SK-N-SH (cell line): ENCODE results near the gene GGCT. TPM values are rescaled to one million over a fixed set of nuclear protein-coding genes. Genes with fewer than 3 reads are reported as not detected.

Experiments used
- CTCF ChIA-PET: fragments of 300-600, 350-600 bp; formaldehyde crosslinking; extraction: SDS; loops from one replicate; lab custom pipeline; 2021; lab: Yijun Ruan, JAX
- POLR2A ChIA-PET: fragments of 350-600 bp; sonication (Branson Sonifier 250); formaldehyde crosslinking; extraction: SDS; loops from one replicate; lab custom pipeline; 2020; ENCODE audit warnings: antibody characterized with exemption, inconsistent platforms; lab: Yijun Ruan, JAX
- DNase-seq: peaks from one replicate; pipeline ENCODE4 v3.0.0; 2012
- H2AFZ ChIP-seq: fragments of 200-600 bp; sonication (generic); 2 replicates; pipeline ENCODE4 v1.8.1; 2016; ENCODE audit warnings: antibody characterized with exemption, mild to moderate bottlenecking, low read depth
- H3F3A ChIP-seq: fragments of 200-600 bp; sonication (generic); replicated peaks from 2 replicates; pipeline ENCODE3; 2016; ENCODE audit warnings: antibody characterized with exemption, mild to moderate bottlenecking; ENCODE audit not compliant: insufficient read depth
- H3K27ac ChIP-seq, 2 experiments: fragments of 200-500 bp in 1 of 2; fragments of 200-600 bp in 1 of 2; sonication (Bioruptor generic) in 1 of 2; sonication (generic), shearing (Covaris generic) in 1 of 2; 2 replicates each; pipeline versions ENCODE4 v1.5.1 to v1.6.1; 2014 to 2016; ENCODE audit warnings: low read depth in 2 of 2, inconsistent platforms in 1 of 2, low read length in 1 of 2, mild to moderate bottlenecking in 1 of 2, mixed read lengths in 1 of 2
- H3K27me3 ChIP-seq: fragments of 200-600 bp; sonication (generic), shearing (Covaris generic); 2 replicates; pipeline ENCODE4 v1.6.1; 2016; ENCODE audit warnings: mixed run types; ENCODE audit not compliant: insufficient read depth
- H3K36me3 ChIP-seq, 2 experiments: fragments of 200-500 bp in 1 of 2; fragments of 200-600 bp in 1 of 2; sonication (Bioruptor generic) in 1 of 2; sonication (generic) in 1 of 2; replicated peaks in 1 of 2; 2 replicates each; pipeline versions ENCODE3 to v1.5.1; 2014 to 2016; ENCODE audit warnings: low read length in 1 of 2, mild to moderate bottlenecking in 1 of 2; ENCODE audit not compliant: insufficient read depth in 2 of 2, control insufficient read depth in 1 of 2
- H3K4me1 ChIP-seq, 2 experiments: fragments of 200-500 bp in 1 of 2; fragments of 200-600 bp in 1 of 2; sonication (Bioruptor generic) in 1 of 2; sonication (generic), shearing (Covaris generic) in 1 of 2; 2 replicates each; pipeline versions ENCODE4 v1.5.1 to v1.6.1; 2014 to 2016; ENCODE audit warnings: low read depth in 1 of 2, low read length in 1 of 2, mixed run types in 1 of 2; ENCODE audit not compliant: insufficient read depth in 2 of 2, control insufficient read depth in 1 of 2
- H3K4me2 ChIP-seq: fragments of 200-600 bp; sonication (generic), shearing (Covaris generic); 2 replicates; pipeline ENCODE4 v1.6.1; 2017; ENCODE audit warnings: mixed run types
- H3K4me3 ChIP-seq, 2 experiments: fragments of 200-500 bp in 1 of 2; fragments of 200-600 bp in 1 of 2; sonication (Bioruptor generic) in 1 of 2; sonication (generic), shearing (Covaris generic) in 1 of 2; 2 replicates each; pipeline versions ENCODE4 v1.5.1 to v1.8.1; 2014 to 2016; ENCODE audit warnings: low read depth in 2 of 2, inconsistent platforms in 1 of 2, low read length in 1 of 2, mild to moderate bottlenecking in 1 of 2, mixed read lengths in 1 of 2, moderate library complexity in 1 of 2
- H3K79me2 ChIP-seq: fragments of 200-600 bp; sonication (generic); 2 replicates; pipeline ENCODE4 v1.8.1; 2017; ENCODE audit warnings: mild to moderate bottlenecking; ENCODE audit not compliant: insufficient read depth
- H3K9ac ChIP-seq: fragments of 200-600 bp; sonication (generic); 2 replicates; pipeline ENCODE4 v1.6.1; 2017; ENCODE audit warnings: mixed run types
- H3K9me2 ChIP-seq: fragments of 200-600 bp; sonication (generic); 2 replicates; pipeline ENCODE4 v1.6.1; 2017; ENCODE audit warnings: mixed run types
- H3K9me3 ChIP-seq: fragments of 200-600 bp; sonication (generic); 2 replicates; pipeline ENCODE4 v1.6.1; 2017; ENCODE audit warnings: mixed run types, mild to moderate bottlenecking, moderate library complexity
- H4K20me1 ChIP-seq: fragments of 200-600 bp; sonication (generic); 2 replicates; pipeline ENCODE4 v1.6.1; 2017; ENCODE audit warnings: mild to moderate bottlenecking, mixed run types; ENCODE audit not compliant: insufficient read depth
- CHD2 ChIP-seq: fragments of 150-350 bp; IDR thresholded peaks from 2 replicates; pipeline ENCODE4 v1.6.1; 2018; ENCODE audit warnings: low read length; ENCODE audit not compliant: partially characterized antibody
- ELF1 ChIP-seq: IDR thresholded peaks from 2 replicates; pipeline ENCODE4 v1.4.0; 2012
- FOSL2 ChIP-seq: IDR thresholded peaks from 2 replicates; pipeline ENCODE4 v1.4.0; 2012; ENCODE audit warnings: low read depth, mild to moderate bottlenecking, moderate library complexity, borderline replicate concordance
- FOXM1 ChIP-seq: IDR thresholded peaks from 2 replicates; pipeline ENCODE4 v1.4.0; 2012; ENCODE audit warnings: low read depth, mild to moderate bottlenecking
- GABPA ChIP-seq: IDR thresholded peaks from 2 replicates; pipeline ENCODE4 v1.4.0; 2012; ENCODE audit warnings: low read depth, mild to moderate bottlenecking
- GATA2 ChIP-seq: sonication (generic); formaldehyde crosslinking; IDR thresholded peaks from 2 replicates; pipeline ENCODE4 v1.5.0; 2020; ENCODE audit warnings: mild to moderate bottlenecking, missing genetic modification reagents
- MAX ChIP-seq: IDR thresholded peaks from 2 replicates; pipeline ENCODE4 v1.4.0; 2012; ENCODE audit warnings: low read depth
- MXI1 ChIP-seq: IDR thresholded peaks from 2 replicates; pipeline ENCODE4 v1.6.1; 2012; ENCODE audit warnings: mild to moderate bottlenecking, low read depth, low read length, improper control_type of control experiment
- NRF1 ChIP-seq: IDR thresholded peaks from 2 replicates; pipeline ENCODE4 v1.6.1; 2012; ENCODE audit warnings: low read depth, mild to moderate bottlenecking, low read length
- RAD21 ChIP-seq: IDR thresholded peaks from 2 replicates; pipeline ENCODE4 v1.6.1; 2012; ENCODE audit warnings: mild to moderate bottlenecking, low read length
- RFX5 ChIP-seq: IDR thresholded peaks from 2 replicates; pipeline ENCODE4 v1.6.1; 2012; ENCODE audit warnings: mild to moderate bottlenecking, improper control_type of control experiment, low read length
- RXRA ChIP-seq: IDR thresholded peaks from 2 replicates; pipeline ENCODE4 v1.4.0; 2012; ENCODE audit warnings: low read depth, mild to moderate bottlenecking, borderline replicate concordance
- SMC3 ChIP-seq: IDR thresholded peaks from 2 replicates; pipeline ENCODE4 v1.6.1; 2012; ENCODE audit warnings: low read depth, low read length, improper control_type of control experiment
- TAF1 ChIP-seq: IDR thresholded peaks from 2 replicates; pipeline ENCODE4 v1.6.1; 2012; ENCODE audit warnings: low read depth, mild to moderate bottlenecking, low read length, moderate library complexity, borderline replicate concordance
- TCF12 ChIP-seq: IDR thresholded peaks from 2 replicates; pipeline ENCODE4 v1.4.0; 2012
- TEAD4 ChIP-seq: IDR thresholded peaks from 2 replicates; pipeline ENCODE4 v1.4.0; 2012; ENCODE audit warnings: mild to moderate bottlenecking, borderline replicate concordance; ENCODE audit not compliant: insufficient read depth
- USF1 ChIP-seq: IDR thresholded peaks from 2 replicates; pipeline ENCODE4 v1.4.0; 2012; ENCODE audit warnings: low read depth, borderline replicate concordance
- YY1 ChIP-seq: IDR thresholded peaks from 2 replicates; pipeline ENCODE4 v1.4.0; 2012; ENCODE audit warnings: low read depth, mild to moderate bottlenecking
- whole genome bisulfite sequencing: methylation state at CpG from one replicate; pipeline ENCODE4 v1.1.6; 2017; ENCODE audit warnings: low lambda C conversion rate; 5-methylcytosine and 5-hydroxymethylcytosine counted together
- polyA plus RNA-seq, 3 experiments: library from polyadenylated mRNA; depleted of rRNA; stranded (reverse); fragments of >200 nt; gene quantifications; 2 replicates each; pipeline ENCODE4 v1.2.3, GENCODE V29; 2012
- TF ChIP-seq, protein P1 (sequence below): fragments of 150-350 bp; IDR thresholded peaks from 2 replicates; pipeline ENCODE4 v1.6.1; 2017; ENCODE audit warnings: antibody characterized with exemption, low read length, low read depth, borderline replicate concordance
- TF ChIP-seq, protein P2 (sequence below): IDR thresholded peaks from 2 replicates; pipeline ENCODE4 v1.4.0; 2012; ENCODE audit warnings: low read depth, borderline replicate concordance
- TF ChIP-seq, protein P3 (sequence below): IDR thresholded peaks from 2 replicates; pipeline ENCODE4 v1.6.1; 2012; ENCODE audit warnings: mild to moderate bottlenecking, low read depth, low read length, moderate library complexity

GGCT gene
- polyA plus RNA-seq, 1 of the 3 experiments (the other 2 are of a cell fraction) = 20.8 TPM

GRCh38 chr7:30523466-30523865 is 18.8 kb upstream of the GGCT start:
- Histone ChIP-seq H3K36me3 (no peaks in the 10 kb centered on the region), H4K20me1 (no peaks in the 10 kb centered on the region)
- CTCF ChIA-PET = interaction anchor here (0.7 to 4.1 kb wide), 4 partner anchors 12 to 25 kb away, joined by 3 to 28 read pairs (median 16); no protein-coding TSS in a partner anchor
- TF ChIP-seq RFX5 (no peak), GATA2 (CRISPR knock-in tag) (no peak), USF1 (no peak), TEAD4 (no peak), RAD21 (no peak), RXRA (no peak), CHD2 (no peak), FOXM1 (no peak), MAX (no peak), YY1 (no peak), SMC3 (no peak), FOSL2 (no peak)
- TF ChIP-seq, protein P1, sequence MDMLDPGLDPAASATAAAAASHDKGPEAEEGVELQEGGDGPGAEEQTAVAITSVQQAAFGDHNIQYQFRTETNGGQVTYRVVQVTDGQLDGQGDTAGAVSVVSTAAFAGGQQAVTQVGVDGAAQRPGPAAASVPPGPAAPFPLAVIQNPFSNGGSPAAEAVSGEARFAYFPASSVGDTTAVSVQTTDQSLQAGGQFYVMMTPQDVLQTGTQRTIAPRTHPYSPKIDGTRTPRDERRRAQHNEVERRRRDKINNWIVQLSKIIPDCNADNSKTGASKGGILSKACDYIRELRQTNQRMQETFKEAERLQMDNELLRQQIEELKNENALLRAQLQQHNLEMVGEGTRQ = no peak
- TF ChIP-seq, protein P2, sequence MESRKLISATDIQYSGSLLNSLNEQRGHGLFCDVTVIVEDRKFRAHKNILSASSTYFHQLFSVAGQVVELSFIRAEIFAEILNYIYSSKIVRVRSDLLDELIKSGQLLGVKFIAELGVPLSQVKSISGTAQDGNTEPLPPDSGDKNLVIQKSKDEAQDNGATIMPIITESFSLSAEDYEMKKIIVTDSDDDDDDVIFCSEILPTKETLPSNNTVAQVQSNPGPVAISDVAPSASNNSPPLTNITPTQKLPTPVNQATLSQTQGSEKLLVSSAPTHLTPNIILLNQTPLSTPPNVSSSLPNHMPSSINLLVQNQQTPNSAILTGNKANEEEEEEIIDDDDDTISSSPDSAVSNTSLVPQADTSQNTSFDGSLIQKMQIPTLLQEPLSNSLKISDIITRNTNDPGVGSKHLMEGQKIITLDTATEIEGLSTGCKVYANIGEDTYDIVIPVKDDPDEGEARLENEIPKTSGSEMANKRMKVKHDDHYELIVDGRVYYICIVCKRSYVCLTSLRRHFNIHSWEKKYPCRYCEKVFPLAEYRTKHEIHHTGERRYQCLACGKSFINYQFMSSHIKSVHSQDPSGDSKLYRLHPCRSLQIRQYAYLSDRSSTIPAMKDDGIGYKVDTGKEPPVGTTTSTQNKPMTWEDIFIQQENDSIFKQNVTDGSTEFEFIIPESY = no peak
- TF ChIP-seq, all 33 proteins: peak for 0
- Histone ChIP-seq H3K9ac (no peak overlapping the region), H3K4me3 (no peak overlapping the region), H3K9me2 (no peaks in the 10 kb centered on the region), H2AFZ (no peak overlapping the region), H3K79me2 (no peaks in the 10 kb centered on the region), H3K4me2 (no peak overlapping the region), H3K9me3 (no peaks in the 10 kb centered on the region), H3K27ac (no peak overlapping the region), H3F3A (no peaks in the 10 kb centered on the region), H3K27me3 (no peaks in the 10 kb centered on the region), H3K4me1 (no peaks in the 10 kb centered on the region; a peak in 1 of 4 replicates)
- POLR2A ChIA-PET = no interaction called here
- no peak for DNase-seq
- 77% methylated on average over 2 of the region's 2 CpGs for WGBS

DNA sequence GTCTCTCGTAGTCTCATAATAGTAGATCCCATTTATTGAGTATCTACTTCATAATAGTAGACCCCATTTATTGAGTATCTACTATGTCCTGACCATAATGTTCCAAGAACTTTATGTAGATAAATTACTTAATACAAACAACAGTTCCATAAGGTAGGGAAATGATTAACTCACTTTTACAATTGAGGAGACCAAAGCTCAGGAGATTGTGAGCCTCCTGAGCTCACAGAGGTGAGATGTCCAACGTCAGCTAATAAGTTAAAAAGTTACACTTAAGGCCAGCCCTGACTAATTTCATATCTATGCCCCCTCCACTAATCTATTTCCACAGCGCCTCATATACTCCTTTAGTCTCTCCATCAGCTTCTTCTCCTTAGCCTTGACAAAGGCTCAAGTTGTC is 17.5 kb upstream of the GGCT start:
- Histone ChIP-seq H3K9ac (no peak overlapping the region), H3K36me3 (no peaks in the 10 kb centered on the region), H4K20me1 (no peaks in the 10 kb centered on the region), H3K9me3 (no peaks in the 10 kb centered on the region), H3K4me3 (no peak overlapping the region), H3K79me2 (no peaks in the 10 kb centered on the region), H3K4me1 (no peaks in the 10 kb centered on the region; a peak in 1 of 4 replicates), H3F3A (no peaks in the 10 kb centered on the region), H3K9me2 (no peaks in the 10 kb centered on the region), H3K27ac (no peak overlapping the region), H3K27me3 (no peaks in the 10 kb centered on the region), H2AFZ (no peak overlapping the region), H3K4me2 (no peak overlapping the region)
- WGBS = 83% methylated on average over 3 of the region's 3 CpGs
- DNase-seq = no peak
- POLR2A ChIA-PET = interaction anchor here (0.5 kb wide), 1 partner anchor 30 kb away, joined by 3 read pairs; no protein-coding TSS in a partner anchor
- CTCF ChIA-PET = interaction anchor here (0.9 to 4.1 kb wide), 6 partner anchors 11 to 246 kb away, joined by 5 to 28 read pairs (median 6); no protein-coding TSS in a partner anchor
- TF ChIP-seq ELF1 (no peak), NRF1 (no peak), TEAD4 (no peak), TAF1 (no peak), GABPA (no peak), MXI1 (no peak), TCF12 (no peak)
- TF ChIP-seq, protein P3, sequence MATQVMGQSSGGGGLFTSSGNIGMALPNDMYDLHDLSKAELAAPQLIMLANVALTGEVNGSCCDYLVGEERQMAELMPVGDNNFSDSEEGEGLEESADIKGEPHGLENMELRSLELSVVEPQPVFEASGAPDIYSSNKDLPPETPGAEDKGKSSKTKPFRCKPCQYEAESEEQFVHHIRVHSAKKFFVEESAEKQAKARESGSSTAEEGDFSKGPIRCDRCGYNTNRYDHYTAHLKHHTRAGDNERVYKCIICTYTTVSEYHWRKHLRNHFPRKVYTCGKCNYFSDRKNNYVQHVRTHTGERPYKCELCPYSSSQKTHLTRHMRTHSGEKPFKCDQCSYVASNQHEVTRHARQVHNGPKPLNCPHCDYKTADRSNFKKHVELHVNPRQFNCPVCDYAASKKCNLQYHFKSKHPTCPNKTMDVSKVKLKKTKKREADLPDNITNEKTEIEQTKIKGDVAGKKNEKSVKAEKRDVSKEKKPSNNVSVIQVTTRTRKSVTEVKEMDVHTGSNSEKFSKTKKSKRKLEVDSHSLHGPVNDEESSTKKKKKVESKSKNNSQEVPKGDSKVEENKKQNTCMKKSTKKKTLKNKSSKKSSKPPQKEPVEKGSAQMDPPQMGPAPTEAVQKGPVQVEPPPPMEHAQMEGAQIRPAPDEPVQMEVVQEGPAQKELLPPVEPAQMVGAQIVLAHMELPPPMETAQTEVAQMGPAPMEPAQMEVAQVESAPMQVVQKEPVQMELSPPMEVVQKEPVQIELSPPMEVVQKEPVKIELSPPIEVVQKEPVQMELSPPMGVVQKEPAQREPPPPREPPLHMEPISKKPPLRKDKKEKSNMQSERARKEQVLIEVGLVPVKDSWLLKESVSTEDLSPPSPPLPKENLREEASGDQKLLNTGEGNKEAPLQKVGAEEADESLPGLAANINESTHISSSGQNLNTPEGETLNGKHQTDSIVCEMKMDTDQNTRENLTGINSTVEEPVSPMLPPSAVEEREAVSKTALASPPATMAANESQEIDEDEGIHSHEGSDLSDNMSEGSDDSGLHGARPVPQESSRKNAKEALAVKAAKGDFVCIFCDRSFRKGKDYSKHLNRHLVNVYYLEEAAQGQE = no peak
- TF ChIP-seq, protein P1 = no peak
